Measurements from ENCODE around the gene ZNF750. TPM values are rescaled to one million over a fixed set of nuclear protein-coding genes. Genes with fewer than 3 reads are reported as not detected.

The ZNF750 gene
- total RNA-seq, 2 donors from 2014 or later: not detected

DNA sequence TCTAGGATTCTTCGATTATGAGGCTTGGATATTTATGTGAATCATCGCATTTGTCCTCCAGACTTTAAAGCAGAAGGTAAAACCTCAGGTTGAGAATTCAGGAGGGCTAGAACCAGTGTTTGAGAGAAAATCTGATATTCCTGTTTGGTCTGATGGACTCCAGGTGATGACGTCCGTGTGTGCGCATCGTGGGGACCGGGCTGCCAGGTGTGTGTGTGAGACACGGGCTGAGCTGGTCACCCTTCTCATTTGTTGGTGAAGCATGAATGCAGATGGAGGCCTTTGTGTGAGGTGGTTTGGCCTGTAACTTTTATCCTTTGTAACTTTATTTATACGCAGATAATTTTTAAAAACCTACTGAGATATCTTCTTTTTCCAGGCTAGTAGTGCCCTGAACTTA is 42.8 kb downstream of the ZNF750 start:
- DNase-seq: no peak
- intact Hi-C loops (cut with DNase I): no loop called here
- H3K27ac ChIP-seq: no peak overlapping the region
- no peaks in the 10 kb centered on the region for H3K4me1 ChIP-seq
- no peaks in the 10 kb centered on the region for H3K27me3 ChIP-seq
- ATAC-seq: no peak
- 90 to 97% methylated on average over 9 of the region's 9 CpGs for WGBS, 2 donors
- H3K4me3 ChIP-seq: no peak overlapping the region
- H3K36me3 ChIP-seq (replicated peaks in 1 of 2; ENCODE audit: insufficient read depth in 1 of 2, low read depth in 2 of 2): no peaks in the 10 kb centered on the region
- no peaks in the 10 kb centered on the region for H3K9me3 ChIP-seq
- TF ChIP-seq, protein P1, sequence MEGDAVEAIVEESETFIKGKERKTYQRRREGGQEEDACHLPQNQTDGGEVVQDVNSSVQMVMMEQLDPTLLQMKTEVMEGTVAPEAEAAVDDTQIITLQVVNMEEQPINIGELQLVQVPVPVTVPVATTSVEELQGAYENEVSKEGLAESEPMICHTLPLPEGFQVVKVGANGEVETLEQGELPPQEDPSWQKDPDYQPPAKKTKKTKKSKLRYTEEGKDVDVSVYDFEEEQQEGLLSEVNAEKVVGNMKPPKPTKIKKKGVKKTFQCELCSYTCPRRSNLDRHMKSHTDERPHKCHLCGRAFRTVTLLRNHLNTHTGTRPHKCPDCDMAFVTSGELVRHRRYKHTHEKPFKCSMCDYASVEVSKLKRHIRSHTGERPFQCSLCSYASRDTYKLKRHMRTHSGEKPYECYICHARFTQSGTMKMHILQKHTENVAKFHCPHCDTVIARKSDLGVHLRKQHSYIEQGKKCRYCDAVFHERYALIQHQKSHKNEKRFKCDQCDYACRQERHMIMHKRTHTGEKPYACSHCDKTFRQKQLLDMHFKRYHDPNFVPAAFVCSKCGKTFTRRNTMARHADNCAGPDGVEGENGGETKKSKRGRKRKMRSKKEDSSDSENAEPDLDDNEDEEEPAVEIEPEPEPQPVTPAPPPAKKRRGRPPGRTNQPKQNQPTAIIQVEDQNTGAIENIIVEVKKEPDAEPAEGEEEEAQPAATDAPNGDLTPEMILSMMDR (IDR thresholded peaks at IDR 0.05): no peak
- no peak for TF ChIP-seq POLR2A (IDR thresholded peaks at IDR 0.05)

GRCh38 chr17:82795615-82796014 is 44.2 kb downstream of the ZNF750 start:
- intact Hi-C loops (cut with DNase I): no loop called here
- Histone ChIP-seq H3K4me3 (no peak overlapping the region), H3K27me3 (no peaks in the 10 kb centered on the region), H3K9me3 (no peaks in the 10 kb centered on the region), H3K36me3 (replicated peaks in 1 of 2; ENCODE audit: insufficient read depth in 1 of 2, low read depth in 2 of 2) (no peaks in the 10 kb centered on the region), H3K27ac (no peak overlapping the region), H3K4me1 (no peaks in the 10 kb centered on the region)
- TF ChIP-seq, protein P1 (IDR thresholded peaks at IDR 0.05): no peak
- TF ChIP-seq POLR2A (IDR thresholded peaks at IDR 0.05): no peak
- ATAC-seq (no peak), DNase-seq (no peak)
- 92 to 95% methylated on average over 4 to 14 of the region's 14 CpGs for WGBS, 2 donors

GRCh38 chr17:82794781-82795482 is 44.9 kb downstream of the ZNF750 start:
- TF ChIP-seq POLR2A (IDR thresholded peaks at IDR 0.05): no peak
- TF ChIP-seq, protein P1 (IDR thresholded peaks at IDR 0.05): no peak
- Histone ChIP-seq H3K36me3 (replicated peaks in 1 of 2; ENCODE audit: insufficient read depth in 1 of 2, low read depth in 2 of 2) (no peaks in the 10 kb centered on the region), H3K4me3 (no peak overlapping the region), H3K9me3 (no peaks in the 10 kb centered on the region), H3K27me3 (no peaks in the 10 kb centered on the region), H3K27ac (peak overlapping the region in 1 of 4 donors; percentile 14), H3K4me1 (no peaks in the 10 kb centered on the region)
- peak in 2 of 4 donors; percentile 20 to 49 for DNase-seq
- WGBS, 2 donors: 82 to 90% methylated on average over 18 of the region's 18 CpGs
- intact Hi-C loops (cut with DNase I): no loop called here
- peak; percentile 56 for ATAC-seq

GRCh38 chr17:82793974-82794630 is 45.7 kb downstream of the ZNF750 start:
- 83 to 99% methylated on average over 7 to 15 of the region's 15 CpGs for WGBS, 2 donors
- Histone ChIP-seq H3K36me3 (replicated peaks in 1 of 2; ENCODE audit: insufficient read depth in 1 of 2, low read depth in 2 of 2) (no peaks in the 10 kb centered on the region), H3K4me1 (no peaks in the 10 kb centered on the region), H3K9me3 (no peaks in the 10 kb centered on the region), H3K4me3 (no peak overlapping the region), H3K27me3 (no peaks in the 10 kb centered on the region), H3K27ac (no peak overlapping the region)
- intact Hi-C loops (cut with DNase I): no loop called here
- no peak for TF ChIP-seq POLR2A (IDR thresholded peaks at IDR 0.05)
- TF ChIP-seq, protein P1 (IDR thresholded peaks at IDR 0.05): no peak
- DNase-seq (no peak), ATAC-seq (no peak)
